Right lobe of liver (tissue), 4 donors: ENCODE measurements around the gene SCAP.

Experiments
- POLR2A ChIP-seq: fragments of 450-650 bp; IDR thresholded peaks from one replicate; pipeline ENCODE4 v1.6.1; 2017; ENCODE audit warnings: antibody characterized with exemption, mild to moderate bottlenecking
- TF ChIP-seq, protein P1 (sequence below), 4 donors: fragments of 200-600 bp in 3 of 4; fragments of 450-650 bp in 1 of 4; IDR thresholded peaks; one replicate each; pipeline versions ENCODE4 v1.5.1 to v1.8.0; 2016 to 2022; ENCODE audit warnings: antibody characterized with exemption in 4 of 4, mild to moderate bottlenecking in 2 of 4
- donor health status: DM: no; HTN: no; CAD: no.
- donor health status: DM: no; HTN: no; CAD: no.
- donor health status: DM: no; HTN: yes; CAD: no.

GRCh38 chr3:47515100-47515499 lies 39.4 kb upstream of the SCAP start:
- TF ChIP-seq, protein P1, sequence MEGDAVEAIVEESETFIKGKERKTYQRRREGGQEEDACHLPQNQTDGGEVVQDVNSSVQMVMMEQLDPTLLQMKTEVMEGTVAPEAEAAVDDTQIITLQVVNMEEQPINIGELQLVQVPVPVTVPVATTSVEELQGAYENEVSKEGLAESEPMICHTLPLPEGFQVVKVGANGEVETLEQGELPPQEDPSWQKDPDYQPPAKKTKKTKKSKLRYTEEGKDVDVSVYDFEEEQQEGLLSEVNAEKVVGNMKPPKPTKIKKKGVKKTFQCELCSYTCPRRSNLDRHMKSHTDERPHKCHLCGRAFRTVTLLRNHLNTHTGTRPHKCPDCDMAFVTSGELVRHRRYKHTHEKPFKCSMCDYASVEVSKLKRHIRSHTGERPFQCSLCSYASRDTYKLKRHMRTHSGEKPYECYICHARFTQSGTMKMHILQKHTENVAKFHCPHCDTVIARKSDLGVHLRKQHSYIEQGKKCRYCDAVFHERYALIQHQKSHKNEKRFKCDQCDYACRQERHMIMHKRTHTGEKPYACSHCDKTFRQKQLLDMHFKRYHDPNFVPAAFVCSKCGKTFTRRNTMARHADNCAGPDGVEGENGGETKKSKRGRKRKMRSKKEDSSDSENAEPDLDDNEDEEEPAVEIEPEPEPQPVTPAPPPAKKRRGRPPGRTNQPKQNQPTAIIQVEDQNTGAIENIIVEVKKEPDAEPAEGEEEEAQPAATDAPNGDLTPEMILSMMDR (IDR thresholded peaks at IDR 0.05): no peak
- TF ChIP-seq POLR2A: no peak
